ENCODE data around the gene ABCG4.
"Not testable (repeated sequence)": the region's sequence is repeated elsewhere in the genome, so short reads cannot be mapped to it uniquely, and the experiment has no call there.

ABCG4 gene

DNA sequence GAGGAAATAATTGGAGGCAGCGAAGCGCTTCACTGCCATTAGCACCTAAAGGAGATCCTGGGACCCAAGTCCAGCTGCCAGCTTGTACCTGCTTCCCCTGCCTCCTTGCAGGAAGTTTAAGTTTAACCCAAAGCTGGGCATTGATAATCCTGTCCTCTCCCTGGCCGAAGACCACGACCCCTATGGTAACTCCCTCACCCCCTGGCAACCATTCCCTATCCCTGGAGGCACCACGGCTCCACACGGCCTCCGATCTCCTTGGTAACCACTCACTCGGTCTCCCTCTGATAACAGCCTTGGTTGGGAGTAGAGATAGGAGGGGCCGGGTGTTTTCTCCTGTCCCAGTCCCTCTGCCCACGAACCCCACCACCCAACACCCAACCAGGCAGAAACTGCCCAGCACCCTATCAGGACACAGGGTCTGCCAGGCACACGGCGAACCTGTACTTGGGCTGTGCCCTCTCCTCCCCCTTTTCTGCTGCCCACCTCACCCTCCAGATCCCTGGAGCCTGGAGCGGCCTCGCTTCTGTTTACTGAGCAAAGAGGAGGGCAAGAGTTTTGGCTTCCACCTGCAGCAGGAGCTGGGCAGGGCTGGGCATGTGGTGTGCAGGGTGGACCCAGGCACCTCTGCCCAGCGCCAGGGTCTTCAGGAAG is 37.3 kb downstream of the ABCG4 start:
- no peak for DNase-seq

DNA sequence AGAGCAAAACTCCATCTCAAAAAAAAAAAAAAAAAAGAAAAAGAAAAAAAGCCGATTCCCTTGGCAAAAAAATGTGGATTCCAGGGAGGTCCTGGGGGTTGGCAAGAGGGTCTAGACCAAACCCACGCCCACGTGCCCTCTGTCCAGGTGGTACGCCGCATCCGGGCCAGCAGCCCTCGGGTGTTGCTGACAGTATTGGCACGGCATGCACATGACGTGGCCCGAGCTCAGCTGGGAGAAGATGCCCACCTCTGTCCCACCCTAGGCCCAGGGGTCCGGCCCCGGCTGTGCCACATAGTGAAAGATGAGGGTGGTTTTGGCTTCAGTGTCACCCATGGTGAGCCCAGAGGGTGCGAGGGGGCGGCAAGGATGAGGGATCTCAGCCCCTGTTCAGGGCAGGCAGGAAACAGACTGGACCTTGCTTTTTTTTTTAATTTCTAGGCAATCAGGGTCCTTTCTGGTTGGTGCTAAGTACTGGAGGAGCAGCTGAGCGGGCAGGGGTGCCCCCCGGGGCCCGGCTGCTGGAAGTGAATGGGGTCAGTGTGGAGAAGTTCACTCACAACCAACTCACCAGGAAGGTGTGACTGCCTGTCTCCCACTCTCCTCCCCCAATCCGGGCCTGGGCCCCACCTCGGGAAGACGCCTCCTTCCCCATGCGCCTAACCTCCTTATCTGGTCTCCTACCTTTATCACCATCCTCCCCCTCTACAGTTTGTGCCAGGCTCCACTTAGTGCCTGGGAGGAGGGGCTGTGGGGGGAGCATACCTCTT is 38.5 kb downstream of the ABCG4 start:
- no peak for DNase-seq

- no peak for DNase-seq
Observed at GRCh38 chr11:119188067-119188466, 39.2 kb downstream of the ABCG4 start.

DNA sequence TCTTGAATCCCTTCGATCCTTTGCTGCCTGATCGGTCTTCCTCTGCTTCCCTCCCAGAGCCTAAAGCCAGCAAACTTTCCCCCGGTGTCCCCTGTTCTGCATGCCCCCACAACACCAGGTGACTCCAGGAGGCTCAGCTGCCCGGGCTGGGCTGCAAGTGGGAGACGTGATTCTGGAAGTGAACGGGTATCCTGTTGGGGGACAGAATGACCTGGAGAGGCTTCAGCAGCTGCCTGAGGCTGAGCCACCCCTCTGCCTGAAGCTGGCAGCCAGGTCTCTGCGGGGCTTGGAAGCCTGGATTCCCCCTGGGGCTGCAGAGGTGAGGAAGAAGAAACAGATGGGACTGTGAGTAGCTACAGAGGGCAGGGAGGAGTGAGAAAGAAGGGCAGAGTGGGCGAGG is 40.0 kb downstream of the ABCG4 start:
- DNase-seq, result no peak

DNA sequence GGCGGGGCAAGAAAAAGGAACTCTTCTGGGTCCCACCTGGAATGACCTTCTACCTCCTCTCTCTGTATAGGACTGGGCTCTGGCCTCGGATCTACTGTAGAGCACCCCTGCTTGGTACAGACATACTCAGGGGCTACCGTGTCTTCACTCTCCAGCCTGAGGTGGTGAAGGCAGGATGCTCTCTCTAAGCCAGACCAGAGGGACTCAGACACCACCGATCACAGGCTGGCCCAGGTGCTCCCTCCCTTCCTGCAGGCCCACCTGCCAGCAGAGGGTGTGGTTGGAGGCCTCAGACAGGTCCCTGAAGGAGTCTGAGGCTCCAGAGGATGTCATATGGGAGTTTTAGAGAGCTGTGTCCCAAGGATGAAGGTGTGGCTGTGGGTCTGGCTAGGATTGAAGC is 40.5 kb downstream of the ABCG4 start:
- DNase-seq, result no peak

DNA sequence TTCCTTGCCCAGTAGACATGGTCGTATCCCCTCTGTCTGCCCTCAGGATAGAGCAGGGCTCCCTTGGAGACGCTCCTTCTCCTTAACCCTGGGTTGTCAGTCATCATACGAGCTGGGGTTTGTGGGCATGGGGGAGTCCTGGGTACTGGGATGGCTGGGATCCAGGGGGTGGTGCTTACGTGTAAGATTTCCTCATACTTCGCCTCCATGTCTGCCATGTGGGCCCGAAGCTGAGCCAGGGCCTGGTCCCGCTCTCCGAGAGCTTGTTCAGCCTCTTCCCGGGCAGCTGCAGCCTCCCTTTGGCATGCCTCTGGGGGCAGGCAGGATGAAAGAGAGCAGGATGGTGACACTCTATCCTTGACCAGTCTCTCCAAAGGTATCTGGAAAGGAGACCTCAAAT is 41.7 kb downstream of the ABCG4 start:
- no peak for DNase-seq

- not testable (repeated sequence) for DNase-seq
Observed at GRCh38 chr11:119191265-119191664, 42.4 kb downstream of the ABCG4 start.

GRCh38 chr11:119192111-119192510 is 43.3 kb downstream of the ABCG4 start:
- peak; percentile 58 for DNase-seq

DNA sequence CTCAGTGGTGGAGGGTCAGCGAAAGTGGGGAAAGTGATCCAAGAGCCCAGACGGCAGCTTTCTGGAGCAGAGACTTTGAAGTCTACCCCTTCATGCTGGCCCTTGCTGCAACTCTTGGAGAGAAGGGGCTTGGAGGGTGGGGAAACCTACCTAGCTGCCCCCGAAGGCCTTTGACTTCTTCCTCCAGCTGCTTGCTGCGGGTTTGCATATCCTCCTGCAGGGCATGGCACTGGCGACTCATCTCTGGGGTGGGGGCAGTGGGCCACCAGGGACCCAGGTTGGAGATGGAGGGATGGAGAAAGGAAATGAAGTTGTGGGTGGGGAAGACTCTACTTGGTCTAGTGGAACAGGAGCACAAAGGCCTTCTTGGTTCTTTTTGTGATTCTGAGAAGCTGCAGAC is 44.1 kb downstream of the ABCG4 start:
- no peak for DNase-seq

- DNase-seq, result no peak
Observed at GRCh38 chr11:119193626-119194025, 44.8 kb downstream of the ABCG4 start.

- DNase-seq, result no peak
Observed at GRCh38 chr11:119194811-119195440, 46.1 kb downstream of the ABCG4 start.

DNA sequence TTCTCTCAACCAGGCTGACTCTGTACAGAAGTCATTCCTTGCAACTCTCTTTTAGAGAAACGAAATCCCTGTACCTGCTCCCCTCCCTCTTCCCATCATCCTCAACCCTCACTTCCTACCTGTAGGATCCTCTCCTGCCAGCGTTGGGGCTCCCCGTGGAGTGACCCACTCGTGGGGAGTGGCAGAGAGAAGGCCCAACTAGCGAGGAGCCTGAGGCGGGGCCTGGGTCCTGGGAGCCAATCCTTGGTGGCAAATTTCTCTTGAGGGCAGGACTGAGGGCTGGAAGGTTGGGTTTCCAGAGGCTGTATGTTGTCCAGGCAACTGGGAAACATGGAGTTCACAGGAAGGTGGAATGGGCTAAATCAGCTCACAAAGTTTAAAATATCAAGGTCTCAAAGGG is 46.8 kb downstream of the ABCG4 start:
- no peak for DNase-seq

DNA sequence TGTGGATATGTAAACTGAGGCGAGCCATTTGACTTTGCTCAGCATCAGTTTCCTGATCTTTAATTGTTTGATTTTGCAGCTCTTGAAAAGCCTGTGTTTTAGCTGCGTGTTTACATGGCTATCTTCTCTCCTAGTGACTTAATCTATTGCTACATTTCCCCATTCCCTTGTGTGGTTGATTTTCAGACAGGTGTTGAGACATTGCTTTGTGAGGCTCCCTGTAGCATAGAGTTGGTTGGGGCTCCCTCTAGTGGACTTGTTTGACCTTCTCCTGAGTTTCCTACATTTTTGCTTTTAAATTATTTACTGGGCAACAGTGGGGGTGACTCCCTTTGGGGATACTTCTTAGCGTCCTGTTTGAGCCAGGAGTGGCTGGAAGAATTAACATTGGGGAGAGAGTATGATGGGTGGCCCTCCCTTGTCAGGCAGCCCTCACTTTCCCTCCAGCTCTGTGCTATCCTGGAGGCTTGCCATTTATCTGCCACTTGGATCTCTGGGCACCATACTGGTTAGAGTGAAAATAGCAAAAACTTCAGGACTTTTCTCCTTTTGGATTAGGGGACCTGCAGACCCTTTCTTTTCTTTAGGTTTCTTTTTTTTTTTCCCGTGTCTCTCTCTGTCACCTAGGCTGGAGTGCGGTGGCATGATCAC is 48.1 kb downstream of the ABCG4 start:
- peak; percentile 99 for DNase-seq

- no peak for DNase-seq
Observed at GRCh38 chr11:119198925-119199324, 50.1 kb downstream of the ABCG4 start.

DNA sequence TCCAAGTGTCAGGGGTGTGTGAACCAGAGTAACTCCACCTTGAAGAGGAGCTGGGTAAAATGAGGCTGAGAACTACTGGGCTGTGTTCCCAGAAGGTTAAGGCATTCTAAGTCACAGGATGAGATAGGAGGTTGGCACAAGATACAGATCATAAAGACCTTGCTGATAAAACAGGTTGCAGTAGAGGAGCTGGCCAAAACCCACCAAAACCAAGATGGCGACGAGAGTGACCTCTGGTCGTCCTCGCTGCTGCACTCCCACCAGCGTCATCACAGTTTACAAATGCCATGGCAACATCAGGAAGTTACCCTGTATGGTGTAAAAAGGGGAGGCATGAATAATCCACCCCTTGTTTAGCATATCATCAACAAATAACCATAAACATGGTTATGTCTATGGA is 52.4 kb downstream of the ABCG4 start:
- DNase-seq, result not testable (repeated sequence)

- DNase-seq, result no peak
Observed at GRCh38 chr11:119202554-119202953, 53.7 kb downstream of the ABCG4 start.

DNA sequence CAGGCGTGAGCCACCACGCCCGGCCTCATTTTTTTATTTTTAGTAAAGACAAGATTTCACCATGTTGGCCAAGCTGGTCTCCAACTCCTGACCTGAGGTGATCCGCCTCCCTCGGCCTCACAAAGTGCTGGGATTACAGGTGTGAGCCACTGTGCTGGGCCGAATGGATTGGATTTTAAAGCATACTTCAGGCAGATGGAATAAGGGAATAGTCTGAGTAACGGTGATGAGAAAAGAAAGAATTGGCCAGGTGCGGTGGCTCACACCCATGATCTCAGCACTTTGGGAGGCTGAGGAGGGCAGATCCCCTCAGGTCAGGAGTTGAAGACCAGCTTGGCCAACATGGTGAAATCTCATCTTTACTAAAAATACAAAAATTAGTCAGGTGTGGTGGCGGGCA is 55.2 kb downstream of the ABCG4 start:
- DNase-seq, result no peak

GRCh38 chr11:119205080-119205479 is 56.2 kb downstream of the ABCG4 start:
- peak; percentile 69 for DNase-seq

DNA sequence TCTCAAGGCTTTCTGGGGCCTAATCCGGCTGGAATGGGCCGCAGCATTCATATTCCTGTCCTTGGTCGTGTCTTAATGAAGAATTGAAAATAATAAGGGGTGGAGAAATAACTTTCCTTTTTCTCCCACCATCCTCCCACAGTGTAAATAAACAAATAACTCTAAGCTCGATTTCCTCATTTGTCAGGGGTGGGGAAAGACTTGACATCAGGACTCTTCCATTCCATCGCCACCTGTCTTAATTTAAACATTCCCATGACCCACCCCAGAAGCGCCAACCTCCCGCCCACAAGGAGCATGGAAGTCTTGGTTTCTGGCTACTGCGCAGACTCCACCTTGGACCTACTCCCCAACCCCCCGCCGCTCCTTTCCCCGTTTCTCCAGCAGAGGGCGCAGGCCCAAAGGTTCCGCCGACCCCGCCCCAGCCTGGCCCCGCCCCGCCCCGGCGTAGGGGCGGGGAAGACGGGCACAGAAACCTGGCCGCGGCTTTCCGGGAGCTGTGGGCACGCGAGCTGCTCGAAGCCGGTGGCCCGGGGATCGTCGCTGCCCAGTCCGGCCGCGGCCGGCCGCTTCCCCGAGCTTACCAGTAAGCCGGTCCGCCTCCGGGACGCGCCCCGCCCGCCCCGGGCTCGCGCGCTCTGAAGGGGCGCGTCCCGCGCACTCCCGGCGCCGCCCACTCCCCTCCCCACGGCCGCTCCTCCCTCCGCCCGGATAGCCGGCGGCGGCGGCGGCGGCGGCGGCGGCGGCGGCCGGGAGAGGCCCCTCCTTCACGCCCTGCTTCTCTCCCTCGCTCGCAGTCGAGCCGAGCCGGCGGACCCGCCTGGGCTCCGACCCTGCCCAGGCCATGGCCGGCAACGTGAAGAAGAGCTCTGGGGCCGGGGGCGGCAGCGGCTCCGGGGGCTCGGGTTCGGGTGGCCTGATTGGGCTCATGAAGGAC is 57.0 kb downstream of the ABCG4 start, which contains the start of gene CBL:
TSS of gene CBL (plus strand) at position 766 of the 937 bp plus-strand sequence. CDS start at position 845, 79 bp downstream.
- peak; percentile 90 for DNase-seq

GRCh38 chr11:119206511-119207414 is 57.9 kb downstream of the ABCG4 start:
- DNase-seq, result peak; percentile 69

- peak; percentile 82 for DNase-seq
Observed at GRCh38 chr11:119207415-119207960, 58.6 kb downstream of the ABCG4 start.

Data from GF-D8 (cell line).